GM21737 (cell line): ENCODE measurements around the gene CBFA2T2.

Experiments
- ATAC-seq: cut with Tn5 transposase; IDR thresholded peaks from one replicate; pipeline ENCODE4 v1.9.1; 2021; ENCODE audit warnings: mild to moderate bottlenecking, moderate library complexity; ENCODE audit not compliant: unreplicated experiment

Gene CBFA2T2

GRCh38 chr20:33663161-33664084, 173.5 kb downstream of the CBFA2T2 start:
- ATAC-seq: no peak

- no peak for ATAC-seq
These were observed 174.3 kb downstream of the CBFA2T2 start for GRCh38 chr20:33664085-33664761.

- ATAC-seq: no peak
These were observed 174.9 kb downstream of the CBFA2T2 start for GRCh38 chr20:33664762-33665144.

GRCh38 chr20:33666293-33667244, 176.7 kb downstream of the CBFA2T2 start, which contains the start of gene ACTL10:
Gene ACTL10, plus strand, starts transcription at chr20:33666943. Its CDS starts 555 bp downstream, at chr20:33667498.
- ATAC-seq: peak; percentile 51

GRCh38 chr20:33667245-33667675, 177.4 kb downstream of the CBFA2T2 start:
- ATAC-seq: peak; percentile 8

- ATAC-seq: peak; percentile 29
These were observed 178.0 kb downstream of the CBFA2T2 start for GRCh38 chr20:33667676-33668465.

GRCh38 chr20:33668466-33669155, 178.7 kb downstream of the CBFA2T2 start:
- ATAC-seq: no peak

GRCh38 chr20:33669224-33669623, 179.3 kb downstream of the CBFA2T2 start:
- ATAC-seq: no peak

GRCh38 chr20:33669873-33670640, 180.2 kb downstream of the CBFA2T2 start:
- ATAC-seq: no peak

- ATAC-seq: no peak
These were observed 181.0 kb downstream of the CBFA2T2 start for GRCh38 chr20:33670715-33671499.

- no peak for ATAC-seq
These were observed 181.8 kb downstream of the CBFA2T2 start for GRCh38 chr20:33671573-33672288.

GRCh38 chr20:33672426-33673113, 182.7 kb downstream of the CBFA2T2 start:
- ATAC-seq: no peak

GRCh38 chr20:33673114-33673409, 183.2 kb downstream of the CBFA2T2 start:
- ATAC-seq: no peak

GRCh38 chr20:33673410-33674293, 183.8 kb downstream of the CBFA2T2 start:
- peak; percentile 28 for ATAC-seq

- peak; percentile 57 for ATAC-seq
These were observed 184.6 kb downstream of the CBFA2T2 start, which contains the start of gene NECAB3 for GRCh38 chr20:33674294-33675135. Gene NECAB3, minus strand, starts transcription at chr20:33674428. Its CDS starts 76 bp downstream, at chr20:33674352.
